Tibial nerve (tissue), 4 donors: ENCODE data around the gene LEUTX.

Source experiments
- EP300 ChIP-seq, 2 donors: sonication (generic); formaldehyde crosslinking; IDR thresholded peaks; one replicate each; pipeline ENCODE4 v1.6.1; 2017; ENCODE audit warnings: antibody characterized with exemption in 2 of 2, mild to moderate bottlenecking in 1 of 2
- POLR2A ChIP-seq, 2 donors: fragments of 450-650 bp; IDR thresholded peaks; one replicate each; pipeline ENCODE4 v1.6.1; 2017; ENCODE audit warnings: antibody characterized with exemption in 2 of 2, mild to moderate bottlenecking in 2 of 2, moderate library complexity in 2 of 2
- TF ChIP-seq, protein P1 (sequence below), 5 experiments: fragments of 200-600 bp in 3 of 5; fragments of 450-650 bp in 2 of 5; sonication (generic) in 3 of 5; IDR thresholded peaks; one replicate each; pipeline ENCODE4 v1.5.1; 2016 to 2019; ENCODE audit warnings: antibody characterized with exemption in 5 of 5, mild to moderate bottlenecking in 3 of 5, moderate library complexity in 2 of 5

DNA sequence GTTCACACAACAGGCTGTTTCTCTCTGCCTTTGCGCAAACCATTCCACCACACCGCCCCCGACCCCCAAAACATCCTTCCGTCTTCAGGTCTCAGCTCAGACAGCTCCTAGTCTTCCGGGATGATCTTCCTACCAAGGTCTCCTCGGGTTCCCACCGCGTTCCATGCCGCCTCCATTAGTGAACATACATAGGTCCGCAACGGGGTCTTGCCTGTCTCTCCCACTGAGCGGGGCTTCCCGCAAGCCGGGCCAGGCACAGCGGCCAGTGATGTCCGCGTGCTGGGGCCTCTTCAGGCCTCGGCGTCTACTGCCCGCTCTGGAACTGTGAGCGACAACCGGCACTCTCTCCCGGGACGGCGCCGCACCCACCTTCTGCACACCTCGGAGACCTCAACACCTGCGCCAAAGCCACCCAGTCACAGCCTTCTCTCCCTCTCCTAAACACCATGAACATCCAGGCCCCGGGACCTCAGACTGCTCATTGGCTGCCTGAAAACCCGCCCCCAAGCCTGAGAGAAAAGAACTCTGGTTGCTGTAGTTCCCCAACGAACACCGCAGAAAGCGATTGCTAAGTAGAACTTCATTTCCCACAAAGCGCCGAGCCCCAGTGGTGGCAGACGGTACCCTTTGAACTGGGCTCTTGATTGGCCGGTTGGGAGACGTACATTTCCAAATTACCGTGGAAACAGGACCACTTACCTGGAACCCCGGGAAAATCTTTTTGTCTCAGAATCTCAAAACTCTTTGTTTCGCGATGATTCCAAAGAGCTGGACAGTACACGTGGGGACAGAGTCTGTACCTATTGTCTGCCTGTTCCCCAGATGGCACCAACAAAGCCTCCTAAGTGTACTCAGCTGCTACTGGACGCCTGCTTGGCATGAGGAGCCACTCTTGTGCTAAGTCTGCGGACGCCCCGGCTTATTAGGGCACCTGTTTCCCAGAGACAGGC is 45.8 kb downstream of the LEUTX start:
- TF ChIP-seq POLR2A (IDR thresholded peaks at IDR 0.05): peak in 1 of 2 donors; percentile 33
- TF ChIP-seq, protein P1, sequence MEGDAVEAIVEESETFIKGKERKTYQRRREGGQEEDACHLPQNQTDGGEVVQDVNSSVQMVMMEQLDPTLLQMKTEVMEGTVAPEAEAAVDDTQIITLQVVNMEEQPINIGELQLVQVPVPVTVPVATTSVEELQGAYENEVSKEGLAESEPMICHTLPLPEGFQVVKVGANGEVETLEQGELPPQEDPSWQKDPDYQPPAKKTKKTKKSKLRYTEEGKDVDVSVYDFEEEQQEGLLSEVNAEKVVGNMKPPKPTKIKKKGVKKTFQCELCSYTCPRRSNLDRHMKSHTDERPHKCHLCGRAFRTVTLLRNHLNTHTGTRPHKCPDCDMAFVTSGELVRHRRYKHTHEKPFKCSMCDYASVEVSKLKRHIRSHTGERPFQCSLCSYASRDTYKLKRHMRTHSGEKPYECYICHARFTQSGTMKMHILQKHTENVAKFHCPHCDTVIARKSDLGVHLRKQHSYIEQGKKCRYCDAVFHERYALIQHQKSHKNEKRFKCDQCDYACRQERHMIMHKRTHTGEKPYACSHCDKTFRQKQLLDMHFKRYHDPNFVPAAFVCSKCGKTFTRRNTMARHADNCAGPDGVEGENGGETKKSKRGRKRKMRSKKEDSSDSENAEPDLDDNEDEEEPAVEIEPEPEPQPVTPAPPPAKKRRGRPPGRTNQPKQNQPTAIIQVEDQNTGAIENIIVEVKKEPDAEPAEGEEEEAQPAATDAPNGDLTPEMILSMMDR (IDR thresholded peaks at IDR 0.05): peak in 3 of 5 experiments; percentile 13 to 54 (median 30)
- no peak for TF ChIP-seq EP300 (IDR thresholded peaks at IDR 0.05)
